Gastroesophageal sphincter (tissue), 3 donors: Measurements from ENCODE around the gene MPP2.
"Not testable (repeated sequence)": the region's sequence is repeated elsewhere in the genome, so short reads cannot be mapped to it uniquely, and the experiment has no call there.

Experiments used
- CTCF ChIP-seq, 4 experiments: fragments of 200-600 bp in 2 of 4; fragments of 450-650 bp in 2 of 4; sonication (generic) in 1 of 4; IDR thresholded peaks; one replicate each; pipeline ENCODE4 v1.5.1; 2017 to 2019; ENCODE audit warnings: antibody characterized with exemption in 4 of 4, mild to moderate bottlenecking in 2 of 4, moderate library complexity in 2 of 4
- EP300 ChIP-seq: sonication (generic); formaldehyde crosslinking; IDR thresholded peaks from one replicate; pipeline ENCODE4 v1.6.1; 2017; ENCODE audit warnings: antibody characterized with exemption, mild to moderate bottlenecking
- POLR2A ChIP-seq, 2 donors: fragments of 450-650 bp; IDR thresholded peaks; one replicate each; pipeline ENCODE4 v1.6.1; 2017; ENCODE audit warnings: antibody characterized with exemption in 2 of 2, mild to moderate bottlenecking in 2 of 2, moderate library complexity in 1 of 2
- POLR2AphosphoS5 ChIP-seq: sonication (generic); formaldehyde crosslinking; IDR thresholded peaks from one replicate; pipeline ENCODE4 v1.6.1; 2017; ENCODE audit warnings: antibody characterized with exemption

- not testable (repeated sequence) for TF ChIP-seq CTCF (IDR thresholded peaks at IDR 0.05); POLR2AphosphoS5; POLR2A (IDR thresholded peaks at IDR 0.05); EP300
Measured at GRCh38 chr17:43842091-43842974, 65.0 kb downstream of the MPP2 start.
